Measurements from ENCODE around the gene TTC7B.

DNA sequence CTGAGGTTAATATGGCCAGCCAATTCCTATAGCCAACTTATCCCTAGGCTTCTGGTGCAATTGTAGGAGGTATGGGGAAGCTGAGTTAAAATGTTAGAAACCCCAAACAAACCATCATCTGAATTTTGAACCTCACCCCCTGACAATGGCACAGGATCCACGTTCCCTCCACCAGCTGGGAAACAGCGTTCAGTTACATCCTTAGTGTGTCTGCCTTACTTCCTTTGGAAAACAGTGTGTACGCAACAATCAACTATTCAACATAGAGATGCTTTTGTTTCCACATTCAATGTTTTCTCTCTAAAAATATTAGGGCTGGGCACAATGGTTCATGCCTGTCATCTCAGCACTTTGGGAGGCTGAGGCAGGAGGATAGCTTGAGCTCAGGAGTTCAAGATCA is 203.4 kb downstream of the TTC7B start:
- TF ChIP-seq POLR2A (IDR thresholded peaks at IDR 0.05) (no peak), POLR2AphosphoS5 (IDR thresholded peaks at IDR 0.05) (no peak), EP300 (IDR thresholded peaks at IDR 0.05; ENCODE audit: low read depth) (no peak)
- TF ChIP-seq, protein P1, sequence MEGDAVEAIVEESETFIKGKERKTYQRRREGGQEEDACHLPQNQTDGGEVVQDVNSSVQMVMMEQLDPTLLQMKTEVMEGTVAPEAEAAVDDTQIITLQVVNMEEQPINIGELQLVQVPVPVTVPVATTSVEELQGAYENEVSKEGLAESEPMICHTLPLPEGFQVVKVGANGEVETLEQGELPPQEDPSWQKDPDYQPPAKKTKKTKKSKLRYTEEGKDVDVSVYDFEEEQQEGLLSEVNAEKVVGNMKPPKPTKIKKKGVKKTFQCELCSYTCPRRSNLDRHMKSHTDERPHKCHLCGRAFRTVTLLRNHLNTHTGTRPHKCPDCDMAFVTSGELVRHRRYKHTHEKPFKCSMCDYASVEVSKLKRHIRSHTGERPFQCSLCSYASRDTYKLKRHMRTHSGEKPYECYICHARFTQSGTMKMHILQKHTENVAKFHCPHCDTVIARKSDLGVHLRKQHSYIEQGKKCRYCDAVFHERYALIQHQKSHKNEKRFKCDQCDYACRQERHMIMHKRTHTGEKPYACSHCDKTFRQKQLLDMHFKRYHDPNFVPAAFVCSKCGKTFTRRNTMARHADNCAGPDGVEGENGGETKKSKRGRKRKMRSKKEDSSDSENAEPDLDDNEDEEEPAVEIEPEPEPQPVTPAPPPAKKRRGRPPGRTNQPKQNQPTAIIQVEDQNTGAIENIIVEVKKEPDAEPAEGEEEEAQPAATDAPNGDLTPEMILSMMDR (IDR thresholded peaks at IDR 0.05) = no peak
